ENCODE measurements around the gene PSMD2.

Gene PSMD2

DNA sequence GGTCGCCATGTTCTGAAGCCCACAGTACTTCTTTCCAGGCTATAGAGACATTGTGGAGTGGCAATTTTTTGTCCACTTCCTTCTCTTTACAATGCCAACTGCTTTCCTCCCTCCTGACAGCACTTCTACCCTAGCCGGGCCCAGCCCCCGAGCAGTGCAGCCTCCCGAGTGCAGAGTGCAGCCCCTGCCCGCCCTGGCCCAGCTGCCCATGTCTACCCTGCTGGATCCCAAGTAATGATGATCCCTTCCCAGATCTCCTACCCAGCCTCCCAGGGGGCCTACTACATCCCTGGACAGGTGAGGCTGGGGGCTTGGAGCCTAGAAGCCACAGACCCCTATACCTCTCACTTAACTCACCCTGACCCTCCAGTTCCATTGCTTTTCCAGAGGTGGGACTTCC lies 18.2 kb downstream of the PSMD2 start:
- H3K4me1 ChIP-seq (ENCODE audit: control insufficient read depth, low read length): peaks cover 30% of the 10 kb centered on the region

GRCh38 chr3:184320104-184320445 lies 21.0 kb downstream of the PSMD2 start:
- Histone ChIP-seq H3K27ac (ENCODE audit: low read depth, low read length) (no peak overlapping the region), H3K9me3 (ENCODE audit: control insufficient read depth, insufficient read depth, low read length) (no peaks in the 10 kb centered on the region), H3F3A (ENCODE audit: control insufficient read depth, insufficient read depth) (no peaks in the 10 kb centered on the region; the same call in 1 of the 2 replicates), H3K36me3 (ENCODE audit: control insufficient read depth, low read length) (peaks cover 99% of the 10 kb centered on the region), H3K4me2 (ENCODE audit: low read length) (no peak overlapping the region), H3K4me3 (ENCODE audit: low read length) (no peak overlapping the region), H3K27me3 (ENCODE audit: control insufficient read depth, low read length) (no peaks in the 10 kb centered on the region), H3K9me2 (replicated peaks; ENCODE audit: control insufficient read depth, low read length) (no peaks in the 10 kb centered on the region), H4K20me1 (ENCODE audit: control insufficient read depth, insufficient read depth, low read depth, low read length) (peaks cover 50% of the 10 kb centered on the region), H3K79me2 (ENCODE audit: control insufficient read depth, low read length) (peaks cover 83% of the 10 kb centered on the region), H3K4me1 (ENCODE audit: control insufficient read depth, low read length) (peaks cover 23% of the 10 kb centered on the region)
- TF ChIP-seq CTCF (IDR thresholded peaks at IDR 0.05; ENCODE audit: low read depth, low read length, poor library complexity, severe bottlenecking): no peak
- no peak for TF ChIP-seq EZH2phosphoT487 (IDR thresholded peaks at IDR 0.05; ENCODE audit: borderline replicate concordance, low read length)

More for the DNA sequence above, 18.2 kb downstream of the PSMD2 start:
- TF ChIP-seq CTCF (IDR thresholded peaks at IDR 0.05; ENCODE audit: low read depth, low read length, poor library complexity, severe bottlenecking) (no peak), EZH2phosphoT487 (IDR thresholded peaks at IDR 0.05; ENCODE audit: borderline replicate concordance, low read length) (no peak)
- Histone ChIP-seq H3K27me3 (ENCODE audit: control insufficient read depth, low read length) (no peaks in the 10 kb centered on the region), H3K9me2 (replicated peaks; ENCODE audit: control insufficient read depth, low read length) (no peaks in the 10 kb centered on the region), H4K20me1 (ENCODE audit: control insufficient read depth, insufficient read depth, low read depth, low read length) (peaks cover 47% of the 10 kb centered on the region), H3K27ac (ENCODE audit: low read depth, low read length) (no peak overlapping the region), H3K79me2 (ENCODE audit: control insufficient read depth, low read length) (peaks cover 73% of the 10 kb centered on the region), H3K4me3 (ENCODE audit: low read length) (peak overlapping the region; percentile 79; the same call in 1 of the 2 replicates), H3K4me2 (ENCODE audit: low read length) (peak overlapping the region; percentile 77), H3F3A (ENCODE audit: control insufficient read depth, insufficient read depth) (no peaks in the 10 kb centered on the region; the same call in 1 of the 2 replicates), H3K9me3 (ENCODE audit: control insufficient read depth, insufficient read depth, low read length) (no peaks in the 10 kb centered on the region), H3K36me3 (ENCODE audit: control insufficient read depth, low read length) (peaks cover 73% of the 10 kb centered on the region)

DNA sequence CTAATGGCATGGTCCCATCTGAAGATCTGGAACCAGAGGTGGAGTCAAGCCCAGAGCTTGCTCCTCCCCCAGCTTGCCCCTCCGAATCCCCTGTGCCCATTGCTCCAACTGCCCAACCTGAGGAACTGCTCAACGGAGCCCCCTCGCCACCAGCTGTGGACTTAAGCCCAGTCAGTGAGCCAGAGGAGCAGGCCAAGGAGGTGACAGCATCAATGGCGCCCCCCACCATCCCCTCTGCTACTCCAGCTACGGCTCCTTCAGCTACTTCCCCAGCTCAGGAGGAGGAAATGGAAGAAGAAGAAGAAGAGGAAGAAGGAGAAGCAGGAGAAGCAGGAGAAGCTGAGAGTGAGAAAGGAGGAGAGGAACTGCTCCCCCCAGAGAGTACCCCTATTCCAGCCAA lies 22.6 kb downstream of the PSMD2 start:
- H3K4me2 ChIP-seq (ENCODE audit: low read length): no peak overlapping the region
- peaks cover 77% of the 10 kb centered on the region for H3K79me2 ChIP-seq (ENCODE audit: control insufficient read depth, low read length)
- no peak overlapping the region for H3K27ac ChIP-seq (ENCODE audit: low read depth, low read length)
- H4K20me1 ChIP-seq (ENCODE audit: control insufficient read depth, insufficient read depth, low read depth, low read length): peaks cover 43% of the 10 kb centered on the region
- no peaks in the 10 kb centered on the region for H3K9me3 ChIP-seq (ENCODE audit: control insufficient read depth, insufficient read depth, low read length)
- TF ChIP-seq CTCF (IDR thresholded peaks at IDR 0.05; ENCODE audit: low read depth, low read length, poor library complexity, severe bottlenecking) (no peak), EZH2phosphoT487 (IDR thresholded peaks at IDR 0.05; ENCODE audit: borderline replicate concordance, low read length) (no peak)
- peaks cover 99% of the 10 kb centered on the region for H3K36me3 ChIP-seq (ENCODE audit: control insufficient read depth, low read length)
- no peaks in the 10 kb centered on the region for H3K9me2 ChIP-seq (replicated peaks; ENCODE audit: control insufficient read depth, low read length)
- H3K4me1 ChIP-seq (ENCODE audit: control insufficient read depth, low read length): peaks cover 15% of the 10 kb centered on the region
- no peak overlapping the region for H3K4me3 ChIP-seq (ENCODE audit: low read length)
- no peaks in the 10 kb centered on the region; the same call in 1 of the 2 replicates for H3F3A ChIP-seq (ENCODE audit: control insufficient read depth, insufficient read depth)
- no peaks in the 10 kb centered on the region for H3K27me3 ChIP-seq (ENCODE audit: control insufficient read depth, low read length)
